GM08714 (cell line): ENCODE data around the gene ST3GAL3.

Experiments
- H3K4me3 ChIP-seq: fragments of 200-500 bp; sonication (Bioruptor generic); 2 replicates; pipeline ENCODE4 v1.5.1; 2014; ENCODE audit warnings: mild to moderate bottlenecking, low read length, inconsistent platforms
- ZNF274 ChIP-seq: IDR thresholded peaks from 2 replicates; pipeline ENCODE4 v1.6.1; 2012; ENCODE audit warnings: mild to moderate bottlenecking, low read depth, low read length

Gene ST3GAL3, protein sequence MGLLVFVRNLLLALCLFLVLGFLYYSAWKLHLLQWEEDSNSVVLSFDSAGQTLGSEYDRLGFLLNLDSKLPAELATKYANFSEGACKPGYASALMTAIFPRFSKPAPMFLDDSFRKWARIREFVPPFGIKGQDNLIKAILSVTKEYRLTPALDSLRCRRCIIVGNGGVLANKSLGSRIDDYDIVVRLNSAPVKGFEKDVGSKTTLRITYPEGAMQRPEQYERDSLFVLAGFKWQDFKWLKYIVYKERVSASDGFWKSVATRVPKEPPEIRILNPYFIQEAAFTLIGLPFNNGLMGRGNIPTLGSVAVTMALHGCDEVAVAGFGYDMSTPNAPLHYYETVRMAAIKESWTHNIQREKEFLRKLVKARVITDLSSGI

GRCh38 chr1:43707190-43708001, at the start of gene ST3GAL3:
Gene ST3GAL3 (plus strand): TSS chr1:43707536. CDS start chr1:43736263, 28,727 bp downstream.
- no peak for TF ChIP-seq ZNF274
- H3K4me3 ChIP-seq = peak within 1 kb of the TSS; percentile 92

- no peak overlapping the region for H3K4me3 ChIP-seq
- no peak for TF ChIP-seq ZNF274
Observed at GRCh38 chr1:43659212-43660166, 47.8 kb upstream of the ST3GAL3 start.

- H3K4me3 ChIP-seq = no peak overlapping the region
- TF ChIP-seq ZNF274 = no peak
Observed at GRCh38 chr1:43660355-43660754, 47.0 kb upstream of the ST3GAL3 start.

DNA sequence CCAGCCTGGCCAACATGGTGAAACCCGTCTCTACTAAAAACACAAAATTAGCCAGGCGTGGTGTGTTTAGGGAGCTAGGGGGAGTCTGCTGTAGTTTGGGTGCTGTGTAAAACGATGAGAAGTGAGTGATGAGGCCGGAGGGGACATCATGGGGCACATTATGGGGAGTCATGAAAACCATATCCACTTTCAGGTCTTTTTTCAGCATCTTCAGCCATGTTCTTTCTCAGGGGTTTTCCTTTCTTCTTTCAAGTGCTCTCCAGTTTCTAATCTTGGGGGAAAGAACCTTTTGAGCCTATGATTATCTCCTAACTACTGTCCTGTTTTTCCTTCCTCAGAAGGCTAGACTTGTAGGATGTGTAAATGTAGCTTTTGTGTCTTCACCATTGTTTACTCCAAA, 43.0 kb upstream of the ST3GAL3 start:
- no peak overlapping the region for H3K4me3 ChIP-seq
- no peak for TF ChIP-seq ZNF274

DNA sequence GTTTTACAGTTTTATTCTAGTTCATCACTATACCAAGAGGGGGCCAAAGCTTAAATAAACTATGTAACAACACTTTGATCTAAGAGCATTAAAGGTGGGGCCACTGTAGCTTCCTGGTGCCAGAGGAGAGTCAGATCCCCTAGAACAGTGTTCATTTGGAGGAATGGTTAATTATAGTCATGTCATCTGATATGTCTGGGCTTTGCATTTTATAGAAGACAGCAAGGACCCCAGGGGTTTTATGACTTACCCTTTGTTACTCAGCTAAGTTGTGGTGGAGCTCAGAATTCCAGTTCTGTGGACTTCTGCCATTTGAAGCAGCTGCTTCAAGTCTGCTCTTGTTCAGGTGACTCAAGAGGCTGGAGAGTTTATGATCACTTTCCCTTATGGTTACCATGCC, 40.7 kb upstream of the ST3GAL3 start:
- TF ChIP-seq ZNF274 = no peak
- H3K4me3 ChIP-seq = no peak overlapping the region

DNA sequence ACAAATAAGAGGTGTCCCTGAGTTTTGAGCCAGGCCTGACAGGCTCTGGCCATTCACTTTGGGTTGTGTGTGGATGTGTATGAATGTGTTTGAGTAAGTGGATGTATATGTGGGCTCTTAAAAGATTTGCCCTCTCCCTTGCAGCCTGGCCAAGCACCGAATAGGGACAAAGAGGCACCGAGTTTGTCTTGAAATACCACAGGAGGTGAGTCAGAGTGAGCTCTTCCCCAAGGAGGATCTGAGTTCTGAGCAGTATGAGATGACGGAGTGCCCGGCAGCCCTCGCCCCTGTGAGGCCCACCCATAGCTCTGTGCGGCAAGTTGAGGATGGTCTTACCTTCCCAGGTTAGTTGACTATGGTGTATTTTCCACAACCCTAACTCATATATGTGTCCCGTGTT, 38.4 kb upstream of the ST3GAL3 start:
- no peak for TF ChIP-seq ZNF274

DNA sequence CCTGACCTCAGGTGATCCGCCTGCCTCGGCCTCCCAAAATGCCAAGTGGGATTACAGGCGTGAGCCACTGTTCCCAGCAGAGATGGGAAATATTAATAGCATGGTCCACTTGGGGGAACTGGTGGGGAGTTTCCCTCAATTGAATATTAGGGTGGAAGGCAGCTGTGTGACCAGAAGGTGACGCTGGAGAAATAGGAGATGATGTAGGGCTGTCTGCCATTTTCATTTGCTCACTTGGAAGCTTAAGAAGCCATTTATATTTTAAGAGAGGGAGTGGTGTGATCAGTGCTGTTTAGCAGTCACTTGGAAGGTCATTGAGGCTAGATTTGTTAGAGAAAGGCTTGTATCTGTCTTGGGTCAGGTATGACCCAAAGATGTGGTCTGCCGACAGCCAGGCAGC, 37.5 kb upstream of the ST3GAL3 start:
- H3K4me3 ChIP-seq = no peak overlapping the region
- TF ChIP-seq ZNF274 = no peak

More for the DNA sequence above, 38.4 kb upstream of the ST3GAL3 start:
- no peak overlapping the region for H3K4me3 ChIP-seq

DNA sequence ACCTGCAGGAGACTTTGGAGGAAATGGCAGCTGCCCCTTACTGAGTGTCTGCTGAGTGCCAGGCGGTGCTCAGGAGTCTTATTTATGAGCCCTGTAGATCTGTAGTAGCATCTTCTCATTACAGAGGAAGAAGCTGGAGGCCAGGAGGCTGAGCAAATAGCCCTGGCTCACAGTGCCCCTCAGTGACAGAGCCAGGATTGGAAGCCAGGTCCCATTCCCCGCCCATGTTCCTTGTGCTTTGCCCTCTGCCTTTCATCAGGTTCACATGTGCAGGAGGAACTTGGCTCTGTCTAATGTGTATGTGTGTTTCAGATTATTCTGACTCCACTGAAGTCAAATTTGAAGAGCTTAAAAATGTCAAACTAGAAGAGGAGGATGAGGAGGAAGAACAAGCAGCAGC, 36.1 kb upstream of the ST3GAL3 start:
- no peak for TF ChIP-seq ZNF274
- no peak overlapping the region for H3K4me3 ChIP-seq

GRCh38 chr1:43671626-43672330, 35.6 kb upstream of the ST3GAL3 start:
- no peak for TF ChIP-seq ZNF274
- H3K4me3 ChIP-seq = no peak overlapping the region

DNA sequence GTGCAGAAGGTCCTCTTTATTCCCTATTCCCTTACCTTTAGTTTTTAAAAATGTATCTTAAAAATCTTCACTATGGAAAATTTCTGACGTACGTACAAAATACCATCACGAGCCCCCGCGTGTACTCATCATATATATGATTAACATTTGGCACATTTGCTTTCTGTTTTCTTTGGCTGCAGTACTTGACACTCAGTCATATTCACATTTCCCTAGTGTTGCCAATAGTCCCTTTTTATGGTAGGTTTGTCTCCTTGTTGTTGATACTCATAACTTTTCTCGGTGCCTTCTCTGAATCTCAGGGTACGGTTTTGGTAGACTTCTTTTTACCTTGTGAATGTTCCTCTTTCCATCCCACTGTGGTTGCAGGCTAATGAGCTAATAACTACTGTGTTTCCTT, 34.1 kb upstream of the ST3GAL3 start:
- TF ChIP-seq ZNF274 = no peak
- H3K4me3 ChIP-seq = no peak overlapping the region

DNA sequence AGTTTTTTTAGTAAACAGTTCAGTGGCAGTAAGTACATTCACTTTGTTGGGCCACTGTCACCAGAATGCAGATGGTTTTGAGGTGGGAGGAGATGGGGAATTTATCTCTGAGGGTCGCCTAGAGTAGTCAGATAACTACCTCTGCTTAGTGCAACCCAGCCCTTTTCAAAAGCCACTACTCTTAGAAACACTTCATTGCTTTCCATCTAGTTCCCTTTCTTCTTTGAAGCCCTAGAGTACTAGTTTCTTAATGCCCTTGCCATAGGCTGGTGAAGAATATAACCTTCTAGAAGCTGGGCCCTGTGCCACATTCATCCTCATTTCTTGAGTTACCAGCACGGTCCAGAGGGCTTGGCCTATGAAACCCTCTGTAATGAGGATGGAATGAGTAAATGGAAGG, 28.4 kb upstream of the ST3GAL3 start:
- no peak for TF ChIP-seq ZNF274
- H3K4me3 ChIP-seq = no peak overlapping the region

- no peak for TF ChIP-seq ZNF274
- no peak overlapping the region for H3K4me3 ChIP-seq
Observed at GRCh38 chr1:43683560-43683959, 23.8 kb upstream of the ST3GAL3 start.

DNA sequence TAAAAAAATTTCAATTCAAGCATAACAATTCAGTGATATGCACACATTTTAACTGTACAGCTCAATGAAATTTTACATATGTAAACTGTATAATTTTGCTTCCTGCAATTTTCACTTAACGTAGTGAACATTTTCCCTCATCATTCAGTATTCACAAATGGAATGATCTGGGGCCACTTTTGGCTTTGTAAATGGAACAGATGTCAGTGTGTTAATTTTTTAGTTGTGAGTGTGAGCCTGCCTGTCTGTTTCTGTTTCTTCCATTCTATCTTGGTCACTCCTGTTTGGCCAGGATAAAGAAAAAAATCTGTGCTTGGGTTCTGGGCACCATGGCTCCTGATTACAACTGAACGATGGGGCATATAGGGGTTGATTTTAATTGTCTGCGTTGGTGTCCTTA, 20.5 kb upstream of the ST3GAL3 start:
- H3K4me3 ChIP-seq = no peak overlapping the region
- TF ChIP-seq ZNF274 = no peak
